Adrenal gland (tissue), 12 donors: ENCODE measurements around the gene EXOC6B. TPM values are rescaled to one million over a fixed set of nuclear protein-coding genes. Genes with fewer than 3 reads are reported as not detected.

Experiments
- DNase-seq, 7 donors: peaks; one replicate each; pipeline ENCODE4 v3.0.0-alpha.2; 2019 to 2020
- H3K27ac ChIP-seq, 5 donors: fragments of 200-600 bp; sonication (generic) in 4 of 5; 1 replicate in 3 of 5; 2 replicates in 2 of 5; pipeline versions ENCODE4 v1.5.1 to v1.8.0; 2016 to 2020; ENCODE audit warnings: mild to moderate bottlenecking in 1 of 5
- H3K27me3 ChIP-seq: fragments of 200-600 bp; 2 replicates; pipeline ENCODE4 v1.8.0; 2021
- H3K36me3 ChIP-seq, 2 donors: fragments of 200-600 bp; replicated peaks in 1 of 2; 1 replicate in 1 of 2; 2 replicates in 1 of 2; pipeline versions ENCODE4 v1.5.1 to v1.8.0; 2018 to 2022
- H3K4me1 ChIP-seq, 2 donors: fragments of 200-600 bp; replicated peaks in 1 of 2; 1 replicate in 1 of 2; 2 replicates in 1 of 2; pipeline versions ENCODE4 v1.5.1 to v1.8.0; 2018 to 2021
- H3K4me3 ChIP-seq, 4 donors: fragments of 200-600 bp; sonication (generic) in 3 of 4; one replicate each; pipeline ENCODE4 v1.5.1; 2016 to 2018
- H3K9me3 ChIP-seq, 3 donors: fragments of 200-600 bp; sonication (generic) in 1 of 3; replicated peaks in 1 of 3; 1 replicate in 2 of 3; 2 replicates in 1 of 3; pipeline versions ENCODE4 v1.5.1 to v1.8.0; 2016 to 2021
- CTCF ChIP-seq, 6 experiments: fragments of 450-650 bp in 4 of 6; fragments of 200-600 bp in 2 of 6; sonication (generic) in 1 of 6; IDR thresholded peaks; 1 replicate in 5 of 6; 2 replicates in 1 of 6; pipeline versions ENCODE4 v1.5.1 to v1.8.0; 2016 to 2021; ENCODE audit warnings: antibody characterized with exemption in 6 of 6, mild to moderate bottlenecking in 2 of 6, moderate library complexity in 1 of 6
- POLR2A ChIP-seq, 2 donors: fragments of 450-650 bp; IDR thresholded peaks; one replicate each; pipeline ENCODE4 v1.6.1; 2017; ENCODE audit warnings: antibody characterized with exemption in 2 of 2, mild to moderate bottlenecking in 2 of 2, moderate library complexity in 1 of 2
- WGBS, 4 donors: extraction: QIAGEN DNeasy Blood & Tissue Kit in 2 of 4; methylation state at CpG; one replicate each; pipeline versions ENCODE4 v1.1.5 to v1.1.7; 2013 to 2017; 5-methylcytosine and 5-hydroxymethylcytosine counted together
- intact Hi-C, 2 donors: fragments of 100-400 bp; cut with DNase I; formaldehyde crosslinking; loops; one replicate each; pipeline versions ENCODE4 v1.14.1 to v1.15.0; 2022 to 2023
- polyA plus RNA-seq, 3 donors: library from polyadenylated mRNA; stranded (reverse); fragments of 200-250 nt in 2 of 3; fragments of 350-450 nt in 1 of 3; fragmentation: Illumina TruSeq in 1 of 3; extraction: RNeasy Lipid Tissue Mini Kit (QIAGEN cat#74804) in 1 of 3; gene quantifications; one replicate each; pipeline ENCODE4 v1.2.3, GENCODE V29; 2013 to 2014
- total RNA-seq, 9 donors: library from RNA; depleted of rRNA in 4 of 9; stranded (reverse); fragments of >200 nt in 4 of 9; fragments of 120-200 nt in 1 of 9; fragmentation: NEBNext Ultra II Directional in 1 of 9; extraction: Animal tissue kit (Norgen Biotek cat#: 25700) in 1 of 9; gene quantifications; one replicate each; pipeline versions ENCODE4 v1.1.0 to v1.2.4, GENCODE V29; 2013 to 2023
- donor health status: healthy with polysubstance abuse.
- donor health status: Bipolar disorder and iron deficiency.
- donor health status: DM: yes; HTN: yes; CAD: no.
- donor health status: DM: no; HTN: no; CAD: no.
- donor health status: DM: no; HTN: no; CAD: no.
- donor health status: DM: yes; HTN: yes; CAD: no.

Gene EXOC6B
- total and polyA plus RNA-seq, 12 donors = 6.0 to 92.6 (median 50.6) TPM

GRCh38 chr2:72349016-72349415 lies 476.8 kb downstream of the EXOC6B start:
- no peak overlapping the region for H3K27ac ChIP-seq
- intact Hi-C loops = no loop called here
- 61 to 75% (median 66%) methylated on average over 3 of the region's 3 CpGs for WGBS, 4 donors

GRCh38 chr2:72347081-72347480 lies 478.8 kb downstream of the EXOC6B start:
- intact Hi-C loops = no loop called here
- H3K4me1 ChIP-seq = no peaks in the 10 kb centered on the region
- WGBS, 4 donors = 78 to 90% (median 84%) methylated on average over 1 of the region's 1 CpG

More at GRCh38 chr2:72349016-72349415, 476.8 kb downstream of the EXOC6B start:
- no peaks in the 10 kb centered on the region for H3K4me1 ChIP-seq
- no peak overlapping the region for H3K4me3 ChIP-seq
- no peaks in the 10 kb centered on the region for H3K27me3 ChIP-seq
- no peaks in the 10 kb centered on the region for H3K36me3 ChIP-seq
- TF ChIP-seq CTCF (IDR thresholded peaks at IDR 0.05) (no peak), POLR2A (IDR thresholded peaks at IDR 0.05) (no peak)
- no peaks in the 10 kb centered on the region for H3K9me3 ChIP-seq
- no peak for DNase-seq

GRCh38 chr2:72341639-72342038 lies 484.2 kb downstream of the EXOC6B start:
- no peak overlapping the region for H3K27ac ChIP-seq
- no peak overlapping the region for H3K4me3 ChIP-seq
- no peaks in the 10 kb centered on the region for H3K27me3 ChIP-seq
- H3K4me1 ChIP-seq = no peaks in the 10 kb centered on the region
- 91 to 100% (median 98%) methylated on average over 1 of the region's 1 CpG for whole genome bisulfite sequencing, 4 donors
- no peaks in the 10 kb centered on the region for H3K9me3 ChIP-seq
- no peaks in the 10 kb centered on the region for H3K36me3 ChIP-seq
- DNase-seq = no peak
- intact Hi-C loops = no loop called here
- TF ChIP-seq POLR2A (IDR thresholded peaks at IDR 0.05) (no peak), CTCF (IDR thresholded peaks at IDR 0.05) (no peak)

More at GRCh38 chr2:72347081-72347480, 478.8 kb downstream of the EXOC6B start:
- no peak overlapping the region for H3K4me3 ChIP-seq
- no peak overlapping the region for H3K27ac ChIP-seq
- H3K9me3 ChIP-seq = no peaks in the 10 kb centered on the region
- TF ChIP-seq CTCF (IDR thresholded peaks at IDR 0.05) = no peak
- no peak for TF ChIP-seq POLR2A (IDR thresholded peaks at IDR 0.05)
- no peaks in the 10 kb centered on the region for H3K36me3 ChIP-seq
- no peak for DNase-seq
- no peaks in the 10 kb centered on the region for H3K27me3 ChIP-seq

GRCh38 chr2:72340665-72341064 lies 485.2 kb downstream of the EXOC6B start:
- intact Hi-C loops = no loop called here
- Histone ChIP-seq H3K4me3 (no peak overlapping the region), H3K27ac (no peak overlapping the region), H3K4me1 (no peaks in the 10 kb centered on the region), H3K9me3 (no peaks in the 10 kb centered on the region), H3K27me3 (no peaks in the 10 kb centered on the region), H3K36me3 (no peaks in the 10 kb centered on the region)
- no peak for DNase-seq
- WGBS, 4 donors = 90 to 98% (median 95%) methylated on average over 4 of the region's 4 CpGs
- TF ChIP-seq POLR2A (IDR thresholded peaks at IDR 0.05) (no peak), CTCF (IDR thresholded peaks at IDR 0.05) (no peak)
